Activated CD4-positive, alpha-beta T cell treated with anti-CD3 and anti-CD28 coated beads, Interleukin-2, amount 10 ng/mL, durations not matched to agents 7 days and 5 days (primary cell): ENCODE data around the gene WFIKKN1. TPM values are rescaled to one million over a fixed set of nuclear protein-coding genes. Genes with fewer than 3 reads are reported as not detected.

Experiments
- CTCF ChIA-PET: fragments of 350-600 bp; sonication (Branson Sonifier 250); formaldehyde crosslinking; loops from one replicate; lab custom pipeline; 2021; ENCODE audit warnings: antibody characterized with exemption; lab: Charles Lee
- POLR2A ChIA-PET: fragments of 350-600 bp; sonication (Branson Sonifier 250); formaldehyde crosslinking; loops from one replicate; lab custom pipeline; 2021; ENCODE audit warnings: antibody characterized with exemption; lab: Charles Lee
- DNase-seq: peaks from one replicate; pipeline ENCODE4 v3.0.0-alpha.2; 2020
- H3K27ac Mint-ChIP-seq: one replicate; pipeline ENCODE4 v1.8.0; 2021; ENCODE audit warnings: mild to moderate bottlenecking, moderate library complexity, mixed read lengths
- H3K27me3 Mint-ChIP-seq: one replicate; pipeline ENCODE4 v1.8.0; 2021; ENCODE audit warnings: mixed read lengths
- H3K36me3 Mint-ChIP-seq: one replicate; pipeline ENCODE4 v1.8.0; 2021; ENCODE audit warnings: low read depth, mixed read lengths
- H3K4me1 Mint-ChIP-seq: one replicate; pipeline ENCODE4 v1.8.0; 2021; ENCODE audit warnings: mixed read lengths
- H3K4me3 Mint-ChIP-seq: one replicate; pipeline ENCODE4 v1.8.0; 2021; ENCODE audit warnings: mild to moderate bottlenecking, moderate library complexity, mixed read lengths
- H3K9me3 Mint-ChIP-seq: one replicate; pipeline ENCODE4 v1.8.0; 2021; ENCODE audit warnings: mixed read lengths
- total RNA-seq, 2 experiments: library from RNA; stranded (reverse); gene quantifications; one replicate each; pipeline ENCODE4 v1.2.3, GENCODE V29; 2021

The WFIKKN1 gene
- total RNA-seq, 2 experiments from 2014 or later = 1.8 to 2.7 TPM

DNA sequence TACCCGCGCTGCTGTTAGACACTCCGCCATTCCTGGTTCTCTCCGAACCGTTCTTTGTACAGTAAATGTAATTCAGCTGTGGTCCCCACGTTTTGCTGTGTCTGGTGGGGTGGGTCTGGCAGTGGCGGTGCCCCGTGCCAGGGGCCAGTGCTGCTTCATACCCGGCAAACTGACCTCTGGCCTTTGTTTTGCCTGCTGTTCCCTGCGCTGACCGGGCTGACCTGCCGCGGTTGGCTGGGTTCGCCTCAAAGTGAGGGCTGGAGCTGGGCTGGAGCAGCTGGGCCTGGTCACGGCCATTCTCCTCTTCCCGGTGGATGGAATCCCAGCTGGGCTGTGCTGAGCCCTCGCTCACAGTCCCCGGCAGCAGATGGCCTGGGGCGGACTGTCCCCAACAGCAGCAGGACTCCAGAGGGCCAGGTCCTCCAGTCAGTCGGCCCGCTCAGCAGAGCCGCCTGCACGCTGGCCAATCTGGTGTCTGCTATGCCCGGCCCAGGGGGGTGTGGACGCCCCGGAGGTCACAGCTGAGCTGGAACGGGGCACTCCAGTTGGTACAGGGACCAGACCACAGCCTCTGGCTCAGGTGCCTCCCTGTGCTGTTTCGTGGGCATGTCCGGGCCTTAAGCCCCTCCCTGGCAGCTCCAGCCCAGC lies 1.5 kb upstream of the WFIKKN1 start:
- Mint-ChIP-seq H3K27me3 (no peaks in the 10 kb centered on the region), H3K4me3 (no peak overlapping the region), H3K9me3 (no peaks in the 10 kb centered on the region), H3K27ac (no peak overlapping the region), H3K4me1 (no peaks in the 10 kb centered on the region), H3K36me3 (no peaks in the 10 kb centered on the region)
- no peak for DNase-seq
- POLR2A ChIA-PET = no interaction called here
- CTCF ChIA-PET = interaction anchor here (0.5 kb wide), 1 partner anchor 13 kb away, joined by 3 read pairs; no protein-coding TSS in a partner anchor

DNA sequence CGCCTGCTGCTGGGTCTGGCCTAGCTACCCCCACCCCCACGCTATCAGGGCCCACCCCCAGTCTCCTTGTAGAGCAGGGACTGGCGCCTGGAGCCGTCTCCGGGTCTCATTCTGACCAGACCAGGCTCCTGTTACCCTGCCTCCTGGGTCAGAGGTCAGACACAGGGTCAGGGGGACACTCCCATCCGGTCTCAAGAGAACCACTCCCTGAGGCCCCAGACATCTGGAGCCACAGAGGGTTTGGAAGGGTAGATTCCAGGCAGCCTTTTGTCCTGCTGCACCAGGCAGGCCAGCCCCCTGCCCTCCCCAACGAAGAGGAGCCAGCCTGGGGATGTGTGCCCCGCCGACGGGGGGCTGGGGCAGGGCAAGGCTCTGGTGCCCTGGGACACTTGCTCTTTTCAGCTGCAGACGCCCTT lies 944 bp upstream of the WFIKKN1 start:
- H3K27ac Mint-ChIP-seq = no peak overlapping the region
- no peaks in the 10 kb centered on the region for H3K9me3 Mint-ChIP-seq
- DNase-seq = no peak
- H3K36me3 Mint-ChIP-seq = no peaks in the 10 kb centered on the region
- no peak overlapping the region for H3K4me3 Mint-ChIP-seq
- no peaks in the 10 kb centered on the region for H3K27me3 Mint-ChIP-seq
- CTCF ChIA-PET = interaction anchor here (0.5 kb wide), 1 partner anchor 14 kb away, joined by 3 read pairs; no protein-coding TSS in a partner anchor
- POLR2A ChIA-PET = no interaction called here
- H3K4me1 Mint-ChIP-seq = peaks cover 2% of the 10 kb centered on the region

DNA sequence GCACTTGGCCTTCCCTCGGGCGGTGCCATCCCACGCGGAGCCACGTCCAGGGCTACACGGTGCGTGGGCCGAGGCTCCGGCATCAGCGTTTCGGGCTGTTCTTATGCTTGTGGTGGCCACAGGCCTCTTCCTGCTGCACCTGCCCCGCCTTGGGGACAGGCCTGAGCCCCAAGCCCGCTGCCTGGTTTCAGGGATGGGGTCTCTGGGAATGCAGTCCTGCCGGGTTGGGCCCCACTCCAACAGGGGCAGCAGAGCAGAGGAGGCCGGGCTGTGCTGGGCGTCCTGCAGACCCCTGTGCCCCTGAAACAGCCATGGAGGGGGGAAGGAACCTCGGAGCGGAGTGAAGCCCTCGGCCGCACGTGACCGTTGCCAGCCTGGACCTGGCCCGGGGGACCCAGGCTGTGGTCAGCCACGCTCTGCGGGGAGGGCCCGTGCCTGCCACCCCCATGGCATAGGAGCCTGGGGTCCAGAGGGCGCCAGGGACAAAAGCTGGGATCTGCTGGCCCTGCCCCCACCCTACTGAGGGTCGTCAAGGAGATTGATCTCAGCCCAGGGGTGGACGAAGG lies 453 bp upstream of the WFIKKN1 start:
- Mint-ChIP-seq H3K27ac (no peak overlapping the region), H3K4me3 (no peak overlapping the region), H3K4me1 (peaks cover 4% of the 10 kb centered on the region), H3K36me3 (no peaks in the 10 kb centered on the region), H3K9me3 (no peaks in the 10 kb centered on the region), H3K27me3 (no peaks in the 10 kb centered on the region)
- POLR2A ChIA-PET = no interaction called here
- no peak for DNase-seq
- CTCF ChIA-PET = no interaction called here

DNA sequence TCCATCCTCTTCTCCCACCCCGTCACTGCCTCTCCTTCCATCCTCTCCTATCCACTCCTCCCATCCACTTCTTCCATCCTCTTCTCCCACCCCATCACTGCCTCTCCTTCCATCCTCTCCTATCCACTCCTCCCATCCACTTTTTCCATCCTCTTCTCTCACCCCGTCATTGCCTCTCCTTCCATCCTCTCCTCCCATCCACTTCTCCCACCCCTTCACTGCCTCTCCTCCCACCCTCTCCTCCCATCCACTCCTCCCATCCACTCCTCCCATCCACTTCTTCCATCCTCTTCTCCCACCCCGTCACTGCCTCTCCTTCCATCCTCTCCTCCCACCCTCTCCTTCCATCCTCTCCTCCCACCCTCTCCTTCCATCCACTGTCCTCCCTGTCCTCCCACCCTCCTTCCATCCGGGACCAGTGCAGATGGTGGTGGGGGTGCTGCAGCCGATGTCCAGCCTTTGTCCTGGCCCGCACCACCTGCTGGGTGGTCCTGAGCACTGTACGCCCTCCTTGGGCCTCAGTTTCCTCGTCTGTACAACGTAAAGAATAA lies 1.1 kb downstream of the WFIKKN1 start:
- H3K4me1 Mint-ChIP-seq = peaks cover 9% of the 10 kb centered on the region
- no peaks in the 10 kb centered on the region for H3K9me3 Mint-ChIP-seq
- no peak overlapping the region for H3K27ac Mint-ChIP-seq
- CTCF ChIA-PET = no interaction called here
- POLR2A ChIA-PET = no interaction called here
- H3K36me3 Mint-ChIP-seq = no peaks in the 10 kb centered on the region
- no peak for DNase-seq
- no peak overlapping the region for H3K4me3 Mint-ChIP-seq
- H3K27me3 Mint-ChIP-seq = peaks cover 4% of the 10 kb centered on the region

DNA sequence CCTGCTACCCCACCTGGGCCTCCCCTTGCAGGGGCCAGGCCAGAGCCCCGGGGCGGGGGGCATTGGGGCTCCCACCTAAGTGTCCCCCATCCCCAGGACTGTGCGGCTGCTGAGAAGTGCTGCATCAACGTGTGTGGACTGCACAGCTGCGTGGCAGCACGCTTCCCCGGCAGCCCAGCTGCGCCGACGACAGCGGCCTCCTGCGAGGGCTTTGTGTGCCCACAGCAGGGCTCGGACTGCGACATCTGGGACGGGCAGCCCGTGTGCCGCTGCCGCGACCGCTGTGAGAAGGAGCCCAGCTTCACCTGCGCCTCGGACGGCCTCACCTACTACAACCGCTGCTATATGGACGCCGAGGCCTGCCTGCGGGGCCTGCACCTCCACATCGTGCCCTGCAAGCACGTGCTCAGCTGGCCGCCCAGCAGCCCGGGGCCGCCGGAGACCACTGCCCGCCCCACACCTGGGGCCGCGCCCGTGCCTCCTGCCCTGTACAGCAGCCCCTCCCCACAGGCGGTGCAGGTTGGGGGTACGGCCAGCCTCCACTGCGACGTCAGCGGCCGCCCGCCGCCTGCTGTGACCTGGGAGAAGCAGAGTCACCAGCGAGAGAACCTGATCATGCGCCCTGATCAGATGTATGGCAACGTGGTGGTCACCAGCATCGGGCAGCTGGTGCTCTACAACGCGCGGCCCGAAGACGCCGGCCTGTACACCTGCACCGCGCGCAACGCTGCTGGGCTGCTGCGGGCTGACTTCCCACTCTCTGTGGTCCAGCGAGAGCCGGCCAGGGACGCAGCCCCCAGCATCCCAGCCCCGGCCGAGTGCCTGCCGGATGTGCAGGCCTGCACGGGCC lies 1.9 kb downstream of the WFIKKN1 start:
- ChIA-PET CTCF (interaction anchor here (1.2 kb wide), 1 partner anchor 35 kb away, joined by 3 read pairs; no protein-coding TSS in a partner anchor), POLR2A (interaction anchor here (0.6 kb wide), 1 partner anchor 246 kb away, joined by 7 read pairs; no protein-coding TSS in a partner anchor)
- Mint-ChIP-seq H3K27ac (no peak overlapping the region), H3K4me3 (no peak overlapping the region), H3K9me3 (no peaks in the 10 kb centered on the region), H3K36me3 (no peaks in the 10 kb centered on the region), H3K27me3 (peaks cover 4% of the 10 kb centered on the region), H3K4me1 (peaks cover 9% of the 10 kb centered on the region)
- no peak for DNase-seq

DNA sequence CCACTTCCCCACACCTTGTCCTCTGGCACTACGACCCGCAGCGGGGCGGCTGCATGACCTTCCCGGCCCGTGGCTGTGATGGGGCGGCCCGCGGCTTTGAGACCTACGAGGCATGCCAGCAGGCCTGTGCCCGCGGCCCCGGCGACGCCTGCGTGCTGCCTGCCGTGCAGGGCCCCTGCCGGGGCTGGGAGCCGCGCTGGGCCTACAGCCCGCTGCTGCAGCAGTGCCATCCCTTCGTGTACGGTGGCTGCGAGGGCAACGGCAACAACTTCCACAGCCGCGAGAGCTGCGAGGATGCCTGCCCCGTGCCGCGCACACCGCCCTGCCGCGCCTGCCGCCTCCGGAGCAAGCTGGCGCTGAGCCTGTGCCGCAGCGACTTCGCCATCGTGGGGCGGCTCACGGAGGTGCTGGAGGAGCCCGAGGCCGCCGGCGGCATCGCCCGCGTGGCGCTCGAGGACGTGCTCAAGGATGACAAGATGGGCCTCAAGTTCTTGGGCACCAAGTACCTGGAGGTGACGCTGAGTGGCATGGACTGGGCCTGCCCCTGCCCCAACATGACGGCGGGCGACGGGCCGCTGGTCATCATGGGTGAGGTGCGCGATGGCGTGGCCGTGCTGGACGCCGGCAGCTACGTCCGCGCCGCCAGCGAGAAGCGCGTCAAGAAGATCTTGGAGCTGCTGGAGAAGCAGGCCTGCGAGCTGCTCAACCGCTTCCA lies 2.7 kb downstream of the WFIKKN1 start:
- Mint-ChIP-seq H3K4me1 (peaks cover 9% of the 10 kb centered on the region), H3K9me3 (no peaks in the 10 kb centered on the region), H3K27ac (no peak overlapping the region), H3K4me3 (no peak overlapping the region), H3K36me3 (no peaks in the 10 kb centered on the region), H3K27me3 (peaks cover 4% of the 10 kb centered on the region)
- ChIA-PET POLR2A (interaction anchor here (0.6 kb wide), 1 partner anchor 247 kb away, joined by 7 read pairs; no protein-coding TSS in a partner anchor), CTCF (interaction anchor here (1.2 kb wide), 1 partner anchor 34 kb away, joined by 3 read pairs; no protein-coding TSS in a partner anchor)
- no peak for DNase-seq

DNA sequence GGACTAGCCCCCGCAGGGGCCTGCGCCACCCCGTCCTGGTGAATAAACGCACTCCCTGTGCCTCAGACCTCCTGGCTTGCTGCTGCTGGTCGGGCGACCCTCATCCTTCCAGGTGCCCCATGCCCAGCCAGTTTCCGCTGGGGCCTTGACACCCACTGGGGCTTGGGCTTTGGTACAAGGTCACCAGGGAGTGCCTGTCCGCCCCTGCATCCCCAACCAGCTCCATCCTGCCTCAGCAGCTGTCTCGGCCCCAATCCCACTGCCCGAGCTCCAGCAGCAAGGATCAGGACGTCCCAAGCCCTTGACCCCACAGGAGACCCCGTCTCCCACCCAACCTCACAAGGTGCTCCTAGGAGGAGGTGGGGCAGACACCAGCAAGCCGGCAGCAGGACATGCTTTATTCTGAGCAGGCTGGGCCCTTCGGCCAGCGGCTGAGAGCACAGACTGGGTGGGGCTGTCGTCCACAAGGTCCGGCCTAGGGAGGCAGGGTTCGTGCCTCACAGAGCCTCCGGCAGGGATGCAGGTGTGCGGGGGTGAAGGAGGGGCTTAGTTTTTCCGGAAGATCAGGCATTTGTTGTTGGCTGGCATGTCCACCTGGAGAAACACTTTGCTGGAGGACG lies 3.4 kb downstream of the WFIKKN1 start:
- peak overlapping the region; percentile 95 for H3K4me3 Mint-ChIP-seq
- H3K4me1 Mint-ChIP-seq = peaks cover 9% of the 10 kb centered on the region
- H3K9me3 Mint-ChIP-seq = no peaks in the 10 kb centered on the region
- H3K27me3 Mint-ChIP-seq = peaks cover 4% of the 10 kb centered on the region
- peak overlapping the region; percentile 31 for H3K27ac Mint-ChIP-seq
- POLR2A ChIA-PET = no interaction called here
- CTCF ChIA-PET = no interaction called here
- H3K36me3 Mint-ChIP-seq = no peaks in the 10 kb centered on the region
- no peak for DNase-seq

DNA sequence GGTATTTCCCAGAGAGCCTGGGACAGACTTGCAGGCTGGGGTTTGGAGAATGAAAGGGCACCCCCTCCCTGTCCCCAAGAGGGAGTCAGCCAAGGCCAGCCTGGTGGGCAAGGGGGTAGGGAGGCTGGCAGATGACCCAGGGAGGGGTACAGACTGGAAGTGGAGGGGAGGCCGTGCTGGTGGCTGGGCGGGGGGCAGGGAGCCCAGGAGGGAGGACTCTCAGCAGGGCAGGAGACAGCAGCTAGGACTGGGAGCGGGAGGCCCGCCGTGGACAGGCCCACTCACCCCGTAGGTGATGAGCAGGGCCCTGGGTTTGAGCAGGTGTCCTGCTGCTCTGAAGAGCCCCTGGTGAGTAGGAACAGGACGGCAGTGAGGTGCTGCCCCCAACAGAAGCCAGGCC lies 4.2 kb downstream of the WFIKKN1 start:
- ChIA-PET POLR2A (no interaction called here), CTCF (no interaction called here)
- Mint-ChIP-seq H3K27ac (peak overlapping the region; percentile 68), H3K4me3 (peak overlapping the region; percentile 95), H3K9me3 (no peaks in the 10 kb centered on the region), H3K27me3 (peaks cover 4% of the 10 kb centered on the region), H3K36me3 (no peaks in the 10 kb centered on the region), H3K4me1 (peaks cover 9% of the 10 kb centered on the region)
- no peak for DNase-seq

DNA sequence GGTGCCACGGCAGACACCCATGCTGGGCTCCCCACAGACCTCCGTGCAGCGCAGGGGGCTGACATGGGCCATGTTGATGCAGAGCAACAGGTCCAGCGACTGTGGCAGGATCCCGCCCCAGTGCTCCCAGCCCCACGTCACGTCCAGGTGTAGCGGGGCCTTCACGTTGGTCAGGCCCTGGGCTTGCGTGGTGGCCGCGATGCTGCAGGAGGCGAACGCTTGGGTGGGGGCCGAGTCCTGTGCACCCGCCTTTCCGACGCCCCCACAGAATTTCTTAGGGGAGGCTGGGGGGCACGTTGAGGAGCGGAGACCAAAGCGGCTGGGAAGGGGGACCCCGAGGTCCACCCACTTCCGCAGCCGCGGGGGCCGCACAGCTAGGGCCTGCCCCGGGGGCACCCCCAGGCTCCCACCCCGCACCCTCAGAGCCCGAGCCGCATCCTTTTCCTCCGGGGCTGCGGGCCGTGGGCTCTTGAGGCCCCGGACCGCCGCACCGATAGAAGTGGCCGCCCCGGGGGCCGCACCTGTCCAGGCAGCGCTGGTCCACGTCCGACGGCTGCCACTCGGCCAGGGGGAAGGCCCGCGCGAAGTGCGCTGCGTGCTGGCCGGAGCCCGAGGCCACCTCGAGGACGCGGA lies 4.9 kb downstream of the WFIKKN1 start:
- Mint-ChIP-seq H3K4me1 (peaks cover 9% of the 10 kb centered on the region), H3K9me3 (no peaks in the 10 kb centered on the region), H3K36me3 (no peaks in the 10 kb centered on the region), H3K4me3 (peak overlapping the region; percentile 95), H3K27me3 (peaks cover 4% of the 10 kb centered on the region), H3K27ac (no peak overlapping the region)
- ChIA-PET CTCF (interaction anchor here (1.2 to 1.7 kb wide), 7 partner anchors 9 to 105 kb away, joined by 3 to 7 read pairs (median 4); partner anchors contain the start of genes CIAO3, RHBDL1 and WDR90), POLR2A (interaction anchor here (0.8 kb wide), 2 partner anchors 85 to 109 kb away, joined by 3 read pairs; no protein-coding TSS in a partner anchor)
- DNase-seq = no peak

DNA sequence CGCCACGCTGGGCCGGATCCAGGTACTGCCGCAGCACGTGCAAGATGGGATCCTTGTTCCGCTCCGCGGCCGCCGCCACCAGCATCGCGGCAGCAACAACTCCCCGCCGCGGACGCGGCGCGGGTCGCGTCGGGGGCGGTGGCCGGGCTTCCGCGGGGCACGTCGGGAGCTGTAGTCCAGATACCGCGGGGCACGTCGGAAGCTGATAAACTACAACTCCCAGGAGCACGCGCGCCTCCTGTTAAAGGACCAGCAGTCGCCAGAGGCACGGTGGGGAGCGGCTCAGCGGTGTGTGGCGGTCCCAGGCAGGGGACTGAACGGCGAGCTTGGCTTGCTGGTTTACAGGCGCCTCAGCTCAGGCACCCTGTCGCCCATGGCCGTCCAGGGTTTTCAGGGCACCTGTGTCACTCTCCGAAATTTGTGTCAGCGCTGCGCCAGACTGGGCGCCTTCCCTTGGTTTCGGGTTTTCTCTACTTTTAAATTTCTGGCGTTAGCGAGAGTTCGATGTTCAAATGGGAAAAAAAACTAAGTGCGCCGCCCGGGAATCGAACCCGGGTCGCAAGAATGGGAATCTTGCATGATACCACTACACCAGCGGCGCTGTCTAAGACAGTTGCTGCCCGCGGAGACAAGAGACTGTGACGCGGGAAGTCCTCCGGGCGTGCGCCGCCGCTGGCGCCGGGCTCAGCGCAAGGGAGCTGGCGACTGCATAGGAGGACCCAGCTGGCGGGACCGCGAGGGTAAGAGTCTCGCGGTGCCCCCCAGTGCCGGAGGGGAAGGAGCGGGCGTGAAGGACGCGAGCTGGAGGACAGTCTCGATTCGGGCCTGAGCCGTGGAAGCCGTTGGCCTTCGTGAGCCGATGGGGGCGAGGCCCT lies 5.7 kb downstream of the WFIKKN1 start, which contains the start of gene METTL26:
METTL26 (minus strand) TSS at position 100 of the 875 bp plus-strand sequence; CDS start at position 85, 15 bp downstream.
- H3K36me3 Mint-ChIP-seq = no peaks in the 10 kb centered on the region
- ChIA-PET CTCF (interaction anchor here (0.9 to 1.7 kb wide), 8 partner anchors 10 to 105 kb away, joined by 3 to 7 read pairs (median 4); partner anchors contain the start of genes CIAO3, RHBDL1 and WDR90), POLR2A (interaction anchor here (0.7 to 0.8 kb wide), 4 partner anchors 48 to 1070 kb away, joined by 3 to 5 read pairs (median 3); partner anchors contain the start of gene MAPK8IP3)
- H3K9me3 Mint-ChIP-seq = no peaks in the 10 kb centered on the region
- H3K4me3 Mint-ChIP-seq = peak within 1 kb of the TSS; percentile 95
- H3K4me1 Mint-ChIP-seq = peaks cover 9% of the 10 kb centered on the region
- peaks cover 4% of the 10 kb centered on the region for H3K27me3 Mint-ChIP-seq
- DNase-seq = peak; percentile 95
- peak within 1 kb of the TSS; percentile 99 for H3K27ac Mint-ChIP-seq
